HG03025 (cell line): ENCODE results near the gene ARAF.
"Not testable (repeated sequence)": the region's sequence is repeated elsewhere in the genome, so short reads cannot be mapped to it uniquely, and the experiment has no call there.

Experiments used
- ATAC-seq: cut with Tn5 transposase; IDR thresholded peaks from one replicate; pipeline ENCODE4 v1.9.1; 2021; ENCODE audit warnings: mild to moderate bottlenecking, moderate library complexity; ENCODE audit not compliant: unreplicated experiment, low FRiP score

ARAF gene

DNA sequence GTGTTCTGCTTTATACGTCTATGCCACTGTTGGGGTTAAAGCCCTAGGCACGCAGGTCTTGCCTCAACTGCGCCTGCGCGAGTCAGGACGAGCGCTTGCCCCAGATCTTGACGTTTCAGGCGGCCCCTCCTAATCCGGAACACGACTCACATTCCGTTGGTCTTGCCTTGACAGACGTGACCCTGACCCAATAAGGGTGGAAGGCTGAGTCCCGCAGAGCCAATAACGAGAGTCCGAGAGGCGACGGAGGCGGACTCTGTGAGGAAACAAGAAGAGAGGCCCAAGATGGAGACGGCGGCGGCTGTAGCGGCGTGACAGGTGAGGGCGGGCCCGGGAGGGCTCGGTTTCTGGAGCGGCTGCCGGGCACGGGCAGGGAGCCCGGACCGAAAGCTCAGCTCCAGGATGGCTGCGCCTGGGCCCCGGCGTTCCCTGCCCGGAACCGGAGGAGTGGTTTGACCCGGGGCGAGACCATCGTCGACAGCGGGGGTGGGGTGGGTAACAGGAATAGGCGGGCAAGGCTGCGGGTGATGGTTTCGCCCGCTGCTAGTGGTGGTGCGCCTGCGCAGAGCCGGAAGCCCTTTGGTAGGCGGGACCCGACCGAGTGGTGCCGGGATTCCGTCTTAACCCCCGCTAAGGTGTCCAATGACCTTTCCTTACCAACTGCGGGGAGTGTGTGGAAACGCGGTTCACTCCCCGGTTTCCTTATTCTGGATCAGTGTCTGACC, at the start of gene ARAF:
Gene ARAF, plus strand, starts transcription at position 272 of the 725 bp plus-strand sequence. CDS start 1,763 bp downstream, outside the sequence.
- peak; percentile 90 for ATAC-seq

DNA sequence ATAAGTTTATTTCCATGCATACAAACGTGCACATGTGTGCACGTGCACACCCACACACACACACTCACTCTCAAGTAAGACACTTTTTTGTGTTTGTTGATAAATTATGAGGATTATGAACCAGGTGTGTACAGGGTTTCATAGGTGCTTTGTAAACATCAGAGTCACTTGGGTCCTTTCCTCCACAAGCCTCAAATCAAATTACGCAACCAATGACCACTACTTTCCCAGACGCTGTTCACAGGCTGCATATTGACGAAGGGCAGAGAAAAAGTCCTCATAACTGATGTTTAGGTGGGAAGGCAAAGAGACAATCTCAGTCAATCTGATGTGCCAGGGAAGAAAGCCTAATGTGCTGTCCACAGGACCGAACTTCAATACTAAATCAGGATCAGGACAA, 48.6 kb upstream of the ARAF start:
- ATAC-seq: not testable (repeated sequence)

DNA sequence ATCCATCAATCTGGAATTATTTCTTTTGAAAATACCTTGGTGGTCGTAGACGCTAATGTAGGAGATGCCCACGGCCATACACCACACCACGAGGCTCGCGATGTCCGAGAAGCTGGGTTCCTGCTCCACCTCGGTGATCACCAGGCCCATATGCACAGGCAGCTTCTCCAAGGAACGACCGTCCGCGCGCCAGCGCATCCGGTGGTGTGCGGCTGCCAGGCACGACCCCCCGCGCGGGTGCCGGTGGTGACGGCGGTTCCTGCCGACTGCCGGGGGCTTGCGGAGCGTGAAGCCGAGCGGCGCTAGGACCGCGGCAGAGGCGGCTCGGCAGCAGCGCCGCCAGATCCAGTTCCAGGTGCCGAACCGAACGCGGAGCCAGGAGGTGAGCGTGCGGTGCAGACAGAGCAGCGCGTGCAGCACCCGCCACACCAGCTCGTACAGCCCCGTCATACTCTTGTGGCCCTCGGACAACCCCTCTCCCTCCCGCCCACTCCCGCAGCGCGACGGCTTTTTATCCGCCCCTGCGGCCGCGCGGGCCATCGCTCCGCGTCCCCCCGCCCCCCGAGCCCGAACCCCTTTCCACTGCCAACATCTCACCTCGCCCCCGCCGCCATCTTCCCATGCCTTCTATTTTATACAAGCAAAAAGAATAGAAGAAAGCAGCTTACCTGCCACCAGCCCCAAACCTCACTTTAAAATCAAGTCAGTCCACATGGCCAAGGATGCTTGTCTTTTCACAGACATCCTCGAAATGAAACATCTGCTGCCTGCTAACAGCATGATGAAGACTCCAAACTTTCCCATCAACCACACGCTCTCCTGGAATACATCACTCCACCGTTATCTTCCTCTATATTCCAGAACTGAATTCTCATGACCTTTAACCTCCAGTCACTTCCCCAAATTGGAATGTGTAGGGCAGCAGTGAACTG, 47.7 kb upstream of the ARAF start:
- not testable (repeated sequence) for ATAC-seq

DNA sequence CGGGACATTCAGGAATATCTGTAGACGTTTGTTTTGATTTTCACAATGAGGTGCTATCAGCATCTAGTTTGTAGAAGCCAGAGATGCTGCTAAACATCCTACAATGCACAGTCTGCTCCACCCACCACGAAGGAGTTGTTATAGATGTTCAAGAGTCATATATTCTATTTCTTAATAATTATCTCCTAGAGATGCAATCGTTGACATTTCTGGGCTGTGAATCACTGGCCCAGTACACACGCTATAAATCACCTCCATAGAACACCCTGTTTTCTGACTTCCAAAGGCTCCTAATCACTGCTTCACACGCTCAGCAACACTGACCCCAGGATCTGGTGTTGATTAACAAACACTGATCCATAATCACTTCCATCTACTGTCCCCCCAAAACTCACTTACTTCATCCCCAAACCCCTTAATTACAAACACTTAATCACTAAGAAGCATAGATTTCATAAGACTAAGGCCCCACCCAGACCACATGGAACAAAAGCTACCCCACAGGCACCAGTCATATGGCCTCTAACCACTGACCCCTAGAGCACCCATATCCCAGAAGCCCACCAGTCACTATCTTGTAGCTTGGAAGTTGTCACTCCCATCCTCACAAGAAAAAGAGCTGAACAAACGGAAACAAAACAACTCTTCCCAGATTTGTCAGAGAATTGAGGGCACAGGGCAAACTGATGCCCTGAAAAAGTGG, 46.3 kb upstream of the ARAF start:
- no peak for ATAC-seq

DNA sequence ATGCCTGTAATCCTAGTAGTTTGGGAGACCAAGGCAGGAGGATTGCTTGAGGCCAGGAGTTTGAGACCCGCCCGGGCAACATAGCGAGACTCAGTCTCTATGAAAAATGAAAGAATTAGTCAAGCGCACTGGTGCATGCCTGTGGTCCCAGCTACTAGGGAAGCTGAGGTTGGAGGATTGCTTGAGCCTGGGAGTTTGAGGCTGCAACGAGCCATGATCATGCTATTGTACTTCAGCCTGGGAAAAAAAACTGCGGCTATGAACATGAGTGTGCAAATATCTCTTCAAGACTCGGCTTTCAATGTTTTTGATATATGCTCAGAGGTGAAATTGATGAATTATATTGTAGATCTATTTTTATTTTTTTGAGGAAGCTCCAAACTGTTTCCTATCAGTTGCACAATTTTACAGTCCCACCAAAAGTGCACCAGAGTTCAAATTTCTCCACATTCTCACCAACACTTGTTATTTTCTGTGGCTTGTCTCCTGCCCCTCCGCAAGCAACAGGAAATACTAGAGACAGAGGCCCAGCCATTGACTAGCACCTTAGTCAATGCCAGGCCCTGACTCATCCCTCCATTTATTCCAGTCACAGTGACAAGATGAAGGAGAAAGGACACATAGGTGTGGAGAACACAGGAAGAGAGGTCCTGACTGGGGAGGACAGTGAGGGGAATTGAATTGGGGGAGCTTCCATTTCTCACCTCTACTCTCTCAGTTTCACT, 44.9 kb upstream of the ARAF start:
- ATAC-seq: no peak

DNA sequence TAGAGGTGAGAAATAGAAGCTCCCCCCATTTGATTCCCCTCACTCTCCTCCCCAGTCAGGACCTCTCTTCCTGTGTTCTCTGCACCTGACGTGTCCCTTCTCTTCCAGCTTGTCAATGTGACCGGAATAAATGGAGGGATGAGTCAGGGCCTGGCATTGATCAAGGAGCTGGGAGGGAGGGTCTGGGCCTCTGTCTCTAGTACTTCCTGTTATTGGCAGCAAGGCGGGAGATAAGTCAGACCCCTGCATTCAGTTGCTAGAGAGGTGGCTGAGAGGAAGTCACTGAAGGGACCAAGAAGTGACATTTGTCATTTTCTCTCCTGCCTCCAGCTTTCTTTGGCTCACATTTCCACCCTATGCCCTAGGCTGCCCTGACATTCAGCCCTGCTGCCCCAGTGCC, 42.9 kb upstream of the ARAF start:
- no peak for ATAC-seq

DNA sequence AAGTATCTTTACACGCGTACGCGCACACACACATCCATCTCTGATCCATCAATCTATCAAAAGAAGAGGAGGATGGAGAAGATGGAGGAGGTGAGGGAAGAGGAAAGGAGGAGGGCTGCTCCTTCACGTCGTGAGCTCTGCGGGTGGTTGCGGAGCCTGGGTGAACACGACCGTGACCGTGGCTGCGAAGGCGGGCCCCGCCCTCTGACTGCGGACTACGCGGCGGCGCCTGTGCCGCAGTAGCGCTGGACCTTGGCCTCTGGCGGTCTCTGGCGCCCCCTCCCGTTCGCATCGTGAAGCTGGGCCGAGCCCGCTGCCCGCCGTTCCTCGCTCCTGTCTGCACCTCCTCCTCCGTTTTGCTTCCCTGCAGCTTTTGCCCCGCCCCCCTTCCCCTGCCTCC, 37.7 kb upstream of the ARAF start:
- no peak for ATAC-seq

DNA sequence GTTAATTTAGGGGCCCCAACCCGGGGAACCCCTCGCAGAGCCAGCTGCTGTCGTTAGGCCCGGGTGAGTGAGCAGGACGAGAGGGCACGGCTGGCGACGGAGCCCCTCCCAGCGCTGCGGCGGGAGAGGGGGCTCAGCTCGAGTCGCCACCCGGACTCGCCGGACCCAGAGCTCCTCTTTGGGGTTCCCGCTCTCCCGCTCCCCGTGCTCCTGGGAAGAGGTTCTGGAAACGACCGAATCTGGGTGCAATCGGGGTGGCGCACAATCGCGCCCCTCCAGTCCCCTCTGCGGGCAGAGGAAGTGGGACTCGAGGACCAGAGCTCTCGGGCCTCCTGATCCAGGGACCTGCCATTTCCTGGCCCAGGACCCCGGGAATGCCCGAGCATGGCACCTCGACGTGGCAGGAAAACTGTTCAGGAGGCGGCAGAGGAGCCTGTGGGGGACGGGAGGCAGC, 37.3 kb upstream of the ARAF start:
- no peak for ATAC-seq

DNA sequence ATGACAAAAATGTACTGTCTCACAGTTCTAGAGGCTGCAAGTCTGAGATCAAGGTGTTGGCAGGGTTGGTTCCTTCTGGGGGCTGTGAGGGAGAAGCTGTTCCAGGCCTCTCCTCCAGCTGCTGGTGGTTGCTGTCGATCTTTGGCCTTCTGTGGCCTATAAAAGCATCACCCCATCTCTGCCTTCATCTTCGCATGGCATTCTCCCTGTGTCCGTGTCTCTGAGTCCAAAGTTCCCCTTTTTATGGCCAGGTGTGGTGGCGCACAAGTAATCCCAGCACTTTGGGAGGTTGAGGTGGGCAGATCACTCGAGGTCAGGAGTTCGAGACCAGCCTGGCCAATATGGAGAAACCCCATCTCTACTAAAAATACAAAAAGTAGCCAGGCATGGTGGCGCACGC, 31.5 kb upstream of the ARAF start:
- ATAC-seq: no peak

DNA sequence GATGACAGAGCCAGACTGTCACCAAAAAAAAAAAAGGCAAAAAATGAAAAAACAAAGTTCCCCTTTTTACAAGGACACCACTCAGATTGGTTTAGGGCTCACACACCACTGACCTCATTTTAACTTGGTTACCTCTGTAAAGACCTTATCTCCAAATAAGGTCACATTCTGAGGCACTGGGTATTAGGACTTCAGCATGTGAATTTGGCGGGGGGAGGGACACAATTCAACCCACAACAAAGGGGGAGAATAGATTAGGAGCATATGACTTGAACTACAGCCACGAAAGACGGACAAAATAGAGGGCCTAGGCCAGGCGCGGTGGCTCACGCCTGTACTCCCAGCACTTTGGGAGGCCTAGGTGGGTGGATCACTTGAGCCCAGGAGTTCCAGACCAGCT, 31.0 kb upstream of the ARAF start:
- ATAC-seq: no peak

DNA sequence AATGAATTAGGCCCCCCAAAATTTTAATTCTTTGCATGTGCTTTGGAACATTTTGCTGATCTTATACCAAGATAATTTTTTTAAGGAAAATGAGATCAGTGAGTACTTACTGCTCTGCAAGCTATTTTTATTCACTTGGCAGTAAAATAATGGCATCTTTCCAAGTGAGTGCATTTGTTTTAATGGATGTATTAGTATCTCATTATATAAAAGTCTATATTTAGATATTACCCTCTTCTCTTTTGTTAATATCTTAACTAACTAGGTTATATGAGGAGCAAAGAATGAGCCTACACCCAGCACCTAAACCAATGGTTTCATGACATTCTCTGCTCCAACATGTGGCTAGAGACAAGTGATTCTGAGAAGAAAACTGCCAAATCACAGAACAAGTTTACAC, 21.1 kb upstream of the ARAF start:
- no peak for ATAC-seq

DNA sequence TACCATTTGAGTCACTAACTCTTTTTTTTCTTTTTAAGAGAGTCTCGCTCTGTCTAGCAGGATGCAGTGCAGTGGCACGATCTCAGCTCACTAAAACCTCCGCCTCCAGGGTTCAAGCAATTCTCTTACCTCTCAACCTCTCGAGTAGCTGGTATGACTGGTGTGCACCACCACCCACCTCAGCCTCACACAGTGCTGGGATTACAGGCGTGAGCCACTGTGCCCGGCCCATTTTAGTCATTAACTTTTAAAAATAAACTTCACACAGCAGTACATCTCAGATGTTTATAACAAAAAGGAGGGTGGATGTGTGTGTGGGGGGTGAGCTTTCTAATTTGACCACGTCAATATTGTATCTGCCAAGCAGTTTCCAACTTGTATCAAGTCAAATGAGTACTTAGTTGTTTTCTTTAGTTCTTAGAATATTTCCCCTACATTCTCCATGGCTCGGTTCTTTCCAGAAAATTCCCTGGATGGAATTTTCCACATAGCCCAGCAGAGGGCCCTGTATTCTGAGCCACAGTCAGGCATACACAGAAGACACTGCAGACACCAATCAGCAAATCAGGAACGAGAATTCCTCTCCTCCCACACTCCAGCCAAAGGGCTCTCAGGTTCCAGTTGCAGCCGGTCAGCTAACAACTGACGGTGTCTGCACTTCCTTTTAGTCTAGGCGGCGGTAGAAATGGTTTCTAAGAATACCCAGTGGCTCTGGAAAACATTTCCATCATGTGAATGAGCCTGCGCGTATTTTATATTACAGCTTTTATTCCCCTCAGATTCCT, 20.1 kb upstream of the ARAF start:
- ATAC-seq: no peak

DNA sequence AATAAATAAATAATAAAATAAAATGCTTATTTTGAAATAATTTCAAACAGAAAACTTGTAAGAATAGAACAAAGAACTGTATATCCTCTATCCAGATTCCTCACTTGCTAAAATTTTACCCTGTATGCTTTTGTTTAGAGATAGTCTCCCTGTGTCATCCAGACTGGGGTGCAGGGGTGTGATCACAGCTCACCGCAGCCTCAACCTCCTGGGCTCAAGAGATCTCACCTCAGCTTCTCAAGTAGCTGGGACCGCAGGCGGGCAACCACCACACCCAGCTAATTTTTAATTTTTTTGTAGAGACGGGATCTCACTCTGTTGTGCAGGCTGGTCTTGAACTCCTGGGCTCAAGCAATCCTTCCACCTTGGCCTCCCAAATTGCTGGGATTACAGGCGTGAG, 17.5 kb upstream of the ARAF start:
- no peak for ATAC-seq

DNA sequence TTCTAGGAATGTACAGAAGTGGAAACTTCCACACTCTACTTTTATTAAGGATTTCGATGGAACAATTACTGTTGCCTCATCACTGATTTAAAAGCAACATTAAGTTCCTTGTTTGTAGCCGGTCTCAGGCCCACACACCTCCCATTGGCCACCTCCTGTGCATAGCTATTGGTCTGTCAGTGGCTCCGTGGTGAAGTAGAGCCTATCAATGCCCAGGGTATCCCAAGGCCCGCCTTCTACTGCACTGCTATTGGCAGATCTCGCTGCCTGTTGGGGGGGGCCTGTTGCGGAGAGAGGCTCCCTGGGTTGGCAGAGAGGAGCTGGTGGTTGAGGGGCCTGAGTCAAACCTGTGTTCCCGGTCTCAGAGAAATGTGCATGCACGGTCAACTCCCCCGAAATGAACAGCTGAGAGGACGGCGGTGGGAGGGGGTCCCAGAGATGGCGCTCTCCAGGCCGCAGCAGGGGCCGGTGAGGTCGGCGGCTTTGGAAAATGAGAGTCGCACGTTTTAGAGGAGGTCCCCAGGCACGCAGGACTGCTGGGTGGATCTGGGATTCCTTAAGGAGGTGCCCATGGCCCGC, 4.9 kb upstream of the ARAF start:
- peak; percentile 86 for ATAC-seq

DNA sequence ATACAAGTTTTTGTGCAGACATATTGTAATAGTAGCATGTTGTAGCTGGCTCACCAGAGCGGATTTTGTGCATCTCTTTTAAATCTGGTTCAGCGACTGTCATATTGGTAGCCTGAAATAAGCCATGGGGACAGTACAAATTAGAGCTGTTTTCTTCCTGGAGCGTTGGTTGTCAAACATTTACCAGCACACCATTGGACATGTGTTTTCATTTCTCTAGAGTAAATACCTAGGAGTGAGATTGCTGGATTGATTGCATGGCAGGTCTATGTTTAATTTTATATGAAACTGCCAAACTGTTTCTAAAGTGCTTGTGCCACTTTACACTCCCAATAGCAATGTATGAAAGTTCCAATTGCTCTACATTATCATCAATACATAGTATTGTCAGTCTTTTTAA, 2.6 kb upstream of the ARAF start:
- no peak for ATAC-seq

DNA sequence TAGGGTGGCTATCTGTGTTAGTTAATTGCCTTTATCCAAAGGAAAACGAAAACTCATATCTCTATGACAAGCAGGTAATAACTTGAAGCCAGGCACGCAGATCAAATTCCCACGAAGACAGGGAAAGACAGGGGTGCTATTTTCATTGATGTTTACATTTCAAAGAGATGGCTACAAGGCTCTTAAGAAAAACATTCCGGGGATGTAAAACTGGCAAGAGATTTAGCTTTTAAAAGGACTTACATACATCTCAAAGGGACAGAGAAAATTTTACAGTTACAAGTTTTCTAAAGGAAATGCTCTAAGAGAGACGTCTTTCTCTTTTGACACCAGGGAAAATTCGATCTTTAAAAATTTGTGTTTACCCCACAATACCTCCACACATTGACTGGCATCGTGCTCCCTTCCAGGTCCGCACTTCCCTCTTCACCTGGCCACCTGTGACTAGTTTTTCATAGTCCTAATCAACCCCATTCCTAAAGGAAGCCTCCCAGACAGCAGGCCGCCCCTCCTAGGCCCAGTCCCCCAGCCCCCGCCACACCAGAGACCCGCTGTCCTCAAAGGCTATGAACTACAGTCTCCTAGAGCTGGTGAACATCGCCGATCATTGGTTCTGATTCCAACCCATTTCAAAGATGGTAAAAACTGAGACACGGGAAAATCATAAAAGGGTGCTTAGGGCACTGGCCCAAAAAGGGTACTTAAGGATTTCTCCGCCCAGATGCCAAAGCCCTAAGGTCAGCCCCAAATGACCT, 649 bp upstream of the ARAF start:
- ATAC-seq: no peak

DNA sequence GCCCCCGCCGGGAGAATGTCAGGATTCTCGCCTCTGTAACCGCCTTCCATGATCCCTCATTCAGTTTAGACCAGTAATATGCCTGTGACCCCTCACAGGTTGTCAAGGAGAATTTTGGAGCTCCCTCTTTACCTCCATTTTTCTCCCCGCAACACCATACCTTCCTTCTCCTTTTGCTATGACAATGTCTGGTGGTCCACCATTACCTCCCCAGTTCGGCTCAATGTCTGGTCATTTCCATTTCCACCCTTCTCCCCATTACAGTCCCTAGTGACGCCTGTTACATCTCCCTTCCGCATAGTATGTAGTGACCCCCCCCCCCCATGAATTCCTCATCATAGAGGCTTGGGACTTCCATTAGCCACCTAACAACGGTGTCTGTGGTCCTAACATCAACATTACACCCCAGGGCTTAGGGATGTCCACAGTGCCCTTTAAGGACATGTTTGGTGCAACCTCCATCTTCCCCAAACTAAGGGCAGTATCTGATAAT, 700 bp downstream of the ARAF start:
- ATAC-seq: no peak

DNA sequence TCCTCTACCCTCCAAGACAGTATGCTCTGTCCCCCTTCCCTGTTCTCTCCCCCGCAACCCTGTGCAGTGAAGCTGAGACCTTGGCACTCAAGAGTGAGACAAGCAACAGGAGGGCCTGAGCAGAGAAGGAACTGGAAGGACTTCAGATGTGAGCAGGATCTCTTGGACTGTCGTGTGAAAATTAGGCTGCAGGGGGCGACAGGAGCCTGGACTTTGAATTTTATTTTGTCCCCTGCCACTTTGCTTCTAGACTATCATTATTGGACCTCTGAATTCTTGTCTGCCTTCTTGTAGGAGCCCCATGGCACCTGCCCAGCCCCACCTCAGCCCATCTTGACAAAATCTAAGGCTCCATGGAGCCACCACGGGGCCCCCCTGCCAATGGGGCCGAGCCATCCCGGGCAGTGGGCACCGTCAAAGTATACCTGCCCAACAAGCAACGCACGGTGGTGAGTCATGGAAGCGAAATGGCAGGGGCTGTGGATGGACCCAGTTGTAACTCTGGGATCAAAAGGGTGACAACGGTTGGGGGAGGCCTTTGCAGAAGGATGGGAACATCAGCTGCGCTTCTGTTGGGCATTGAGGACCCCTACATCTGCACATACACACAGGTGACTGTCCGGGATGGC, 1.7 kb downstream of the ARAF start:
- ATAC-seq: no peak
